ENCODE measurements around the gene DRAXIN.

- TF ChIP-seq POLR2A (IDR thresholded peaks at IDR 0.05; ENCODE audit: low read length) (no peak), GATA1 (IDR thresholded peaks at IDR 0.05; ENCODE audit: low read depth, low read length) (no peak)
These were observed 3.0 kb upstream of the DRAXIN start for GRCh38 chr1:11688506-11688905.

Data from erythroblast (primary cell).